Keratinocyte (primary cell): Measurements from ENCODE around the gene TAMM41. TPM values are rescaled to one million over a fixed set of nuclear protein-coding genes. Genes with fewer than 3 reads are reported as not detected.

Source experiments
- DNase-seq: peaks from one replicate; pipeline ENCODE4 v3.0.0-alpha.2; 2011; ENCODE audit warnings: low read depth, missing footprints, low spot score
- FAIRE-seq: peaks from 2 replicates; lab custom pipeline; 2011; peaks lifted over from hg19 to GRCh38; lab: Jason Lieb, UNC
- H2AFZ ChIP-seq: 2 replicates; pipeline ENCODE4 v1.6.0; 2012; ENCODE audit warnings: low read length, control low read depth, inconsistent platforms; ENCODE audit not compliant: control insufficient read depth
- H3K27ac ChIP-seq: 2 replicates; pipeline ENCODE4 v1.5.1; 2011; ENCODE audit warnings: low read length; ENCODE audit not compliant: control insufficient read depth, insufficient read depth
- H3K27me3 ChIP-seq: 3 replicates; pipeline ENCODE4 v1.6.0; 2011; ENCODE audit warnings: low read length; ENCODE audit not compliant: control insufficient read depth, insufficient read depth; ENCODE audit errors: extremely low read depth
- H3K36me3 ChIP-seq, 2 experiments: 2 replicates in 1 of 2; 3 replicates in 1 of 2; pipeline ENCODE4 v1.5.1; 2011; ENCODE audit warnings: low read length in 2 of 2, mild to moderate bottlenecking in 1 of 2; ENCODE audit not compliant: control insufficient read depth in 2 of 2, insufficient read depth in 2 of 2; ENCODE audit errors: extremely low read depth in 1 of 2
- H3K4me1 ChIP-seq: 3 replicates; pipeline ENCODE4 v1.5.1; 2011; ENCODE audit warnings: low read length; ENCODE audit not compliant: control insufficient read depth, insufficient read depth; ENCODE audit errors: extremely low read depth
- H3K4me2 ChIP-seq: 3 replicates; pipeline ENCODE4 v1.6.0; 2011; ENCODE audit warnings: low read depth, low read length; ENCODE audit not compliant: control insufficient read depth, insufficient read depth; ENCODE audit errors: extremely low read depth
- H3K4me3 ChIP-seq, 3 experiments: fragments of 200-600 bp in 1 of 3; sonication (generic) in 1 of 3; 2 replicates in 2 of 3; 3 replicates in 1 of 3; pipeline ENCODE4 v1.5.1; 2011 to 2016; ENCODE audit warnings: low read length in 3 of 3, mild to moderate bottlenecking in 3 of 3, control low read depth in 2 of 3, inconsistent platforms in 1 of 3, low read depth in 1 of 3, mixed read lengths in 1 of 3, mixed run types in 1 of 3, moderate library complexity in 1 of 3; ENCODE audit not compliant: control insufficient read depth in 2 of 3, insufficient read depth in 2 of 3; ENCODE audit errors: extremely low read depth in 1 of 3
- H3K79me2 ChIP-seq: 2 replicates; pipeline ENCODE4 v1.6.0; 2012; ENCODE audit warnings: low read length; ENCODE audit not compliant: control insufficient read depth, insufficient read depth
- H3K9ac ChIP-seq: 3 replicates; pipeline ENCODE4 v1.6.0; 2011; ENCODE audit warnings: low read length; ENCODE audit not compliant: control insufficient read depth, insufficient read depth; ENCODE audit errors: extremely low read depth
- H3K9me1 ChIP-seq: 3 replicates; pipeline ENCODE4 v1.6.0; 2011; ENCODE audit warnings: low read length; ENCODE audit not compliant: control insufficient read depth, insufficient read depth; ENCODE audit errors: extremely low read depth
- H3K9me3 ChIP-seq: 2 replicates; pipeline ENCODE4 v1.5.1; 2012; ENCODE audit warnings: low read depth, low read length; ENCODE audit not compliant: control insufficient read depth
- H4K20me1 ChIP-seq: 3 replicates; pipeline ENCODE4 v1.6.0; 2011; ENCODE audit warnings: low read length; ENCODE audit not compliant: control insufficient read depth, insufficient read depth; ENCODE audit errors: extremely low read depth
- CTCF ChIP-seq, 3 experiments: IDR thresholded peaks in 1 of 3; conservative IDR thresholded peaks in 1 of 3; optimal IDR thresholded peaks in 1 of 3; 2 replicates in 2 of 3; 3 replicates in 1 of 3; pipeline versions ENCODE3 to v1.5.1; 2011; ENCODE audit warnings: low read length in 3 of 3, mild to moderate bottlenecking in 3 of 3, moderate library complexity in 2 of 3, control low read depth in 1 of 3, inconsistent platforms in 1 of 3; ENCODE audit not compliant: insufficient read depth in 2 of 3; ENCODE audit errors: extremely low read depth in 1 of 3
- EZH2 ChIP-seq: IDR thresholded peaks from one replicate; pipeline ENCODE4 v1.6.1; 2012; ENCODE audit warnings: inconsistent platforms, mild to moderate bottlenecking, low read length, moderate library complexity
- dilution Hi-C: fragments of 300-500 bp; cut with MboI; formaldehyde crosslinking; loops from one replicate; pipeline ENCODE4 v1.7.0; 2020; ENCODE audit warnings: low sequenced_read_pairs; ENCODE audit not compliant: extremely low pct_ligation_motif_present
- polyA plus RNA-seq, 5 experiments: library from polyadenylated mRNA; depleted of rRNA in 3 of 5; stranded (reverse) in 3 of 5; stranded (forward) in 1 of 5; unstranded in 1 of 5; fragments of >200 nt; gene quantifications; 1 replicate in 1 of 5; 2 replicates in 3 of 5; 3 replicates in 1 of 5; pipeline versions ENCODE4 v1.2.1 to v1.2.3, GENCODE V29; 2011 to 2012; ENCODE audit warnings: missing spikeins in 2 of 5, low read depth in 1 of 5, low replicate concordance in 1 of 5

Gene TAMM41
- polyA plus RNA-seq, 1 donor (not counting 4 experiments of a cell fraction or from before 2014, with no cell fraction given) = 22.9 TPM

- Histone ChIP-seq H3K36me3 (peaks cover 6 to 8% of the 10 kb centered on the region in 2 experiments), H3K9ac (no peak overlapping the region), H3K4me3 (no peak overlapping the region), H3K9me3 (no peaks in the 10 kb centered on the region), H3K9me1 (no peaks in the 10 kb centered on the region), H2AFZ (no peak overlapping the region), H4K20me1 (peaks cover 3% of the 10 kb centered on the region), H3K27me3 (no peaks in the 10 kb centered on the region), H3K4me2 (no peak overlapping the region), H3K27ac (no peak overlapping the region), H3K4me1 (peaks cover 18% of the 10 kb centered on the region), H3K79me2 (no peaks in the 10 kb centered on the region)
- TF ChIP-seq CTCF (optimal IDR thresholded peaks at IDR 0.05 in 1 of 3, IDR thresholded peaks at IDR 0.05 in 1 of 3, conservative IDR thresholded peaks at IDR 0.05 in 1 of 3; ENCODE audit: extremely low read depth in 1 of 3, insufficient read depth in 2 of 3, low read length in 3 of 3) (no peak), EZH2 (no peak)
- DNase-seq = no peak
- dilution Hi-C loops = no loop called here
- no peak for FAIRE-seq
These were observed 26.1 kb downstream of the TAMM41 start for GRCh38 chr3:11820531-11821041.

- peaks cover 3 to 8% of the 10 kb centered on the region in 2 experiments for H3K36me3 ChIP-seq
- TF ChIP-seq CTCF (optimal IDR thresholded peaks at IDR 0.05 in 1 of 3, IDR thresholded peaks at IDR 0.05 in 1 of 3, conservative IDR thresholded peaks at IDR 0.05 in 1 of 3; ENCODE audit: extremely low read depth in 1 of 3, insufficient read depth in 2 of 3, low read length in 3 of 3) (no peak), EZH2 (no peak)
- peaks cover 3% of the 10 kb centered on the region for H4K20me1 ChIP-seq
- H3K4me3 ChIP-seq = no peak overlapping the region
- H3K27me3 ChIP-seq = no peaks in the 10 kb centered on the region
- DNase-seq (no peak), FAIRE-seq (peak; percentile 13)
- H3K4me2 ChIP-seq = no peak overlapping the region
- dilution Hi-C loops = no loop called here
- H3K9me3 ChIP-seq = no peaks in the 10 kb centered on the region
- H3K4me1 ChIP-seq = peaks cover 18% of the 10 kb centered on the region
- H3K9me1 ChIP-seq = no peaks in the 10 kb centered on the region
- no peak overlapping the region for H2AFZ ChIP-seq
- no peaks in the 10 kb centered on the region for H3K79me2 ChIP-seq
- no peak overlapping the region for H3K9ac ChIP-seq
- H3K27ac ChIP-seq = no peak overlapping the region
These were observed 27.5 kb downstream of the TAMM41 start for GRCh38 chr3:11819146-11819689.
